Smooth muscle cell (in vitro differentiated cells): Measurements from ENCODE around the gene KIAA1614. TPM values are rescaled to one million over a fixed set of nuclear protein-coding genes. Genes with fewer than 3 reads are reported as not detected.

Experiments used
- DNase-seq: peaks from one replicate; lab custom pipeline; 2025; ENCODE audit not compliant: unreplicated experiment; lab: John Stamatoyannopoulos, UW
- H2AFZ ChIP-seq: fragments of 200-600 bp; sonication (generic); 2 replicates; pipeline ENCODE4 v1.6.0; 2016; ENCODE audit warnings: antibody characterized with exemption, low read depth, mild to moderate bottlenecking
- H3F3A ChIP-seq: fragments of 200-600 bp; sonication (generic); 2 replicates; pipeline ENCODE4 v1.6.0; 2017; ENCODE audit warnings: antibody characterized with exemption, low read depth
- H3K27ac ChIP-seq: fragments of 200-600 bp; sonication (generic); 2 replicates; pipeline ENCODE4 v1.5.1; 2016; ENCODE audit warnings: low read depth, mild to moderate bottlenecking
- H3K27me3 ChIP-seq: fragments of 200-600 bp; sonication (generic); 2 replicates; pipeline ENCODE4 v1.6.1; 2016; ENCODE audit warnings: low read depth, mild to moderate bottlenecking
- H3K36me3 ChIP-seq: fragments of 200-600 bp; sonication (generic); 2 replicates; pipeline ENCODE4 v1.5.1; 2016; ENCODE audit warnings: low read depth
- H3K4me1 ChIP-seq: fragments of 200-600 bp; sonication (generic); 2 replicates; pipeline ENCODE4 v1.5.1; 2016; ENCODE audit warnings: low read depth
- H3K4me2 ChIP-seq: fragments of 200-600 bp; sonication (generic); 2 replicates; pipeline ENCODE4 v1.6.0; 2016; ENCODE audit warnings: mild to moderate bottlenecking
- H3K4me3 ChIP-seq: fragments of 200-600 bp; sonication (generic); 2 replicates; pipeline ENCODE4 v1.5.1; 2016; ENCODE audit warnings: mild to moderate bottlenecking
- H3K79me2 ChIP-seq: fragments of 200-600 bp; sonication (generic); 2 replicates; pipeline ENCODE4 v1.6.0; 2016; ENCODE audit warnings: low read depth, mild to moderate bottlenecking
- H3K9ac ChIP-seq: fragments of 200-600 bp; sonication (generic); 2 replicates; pipeline ENCODE4 v1.6.0; 2016; ENCODE audit warnings: low read depth
- H3K9me3 ChIP-seq: fragments of 200-600 bp; sonication (generic); replicated peaks from 2 replicates; pipeline ENCODE4 v1.5.1; 2016; ENCODE audit warnings: low read depth
- H4K20me1 ChIP-seq: fragments of 200-600 bp; sonication (generic); 2 replicates; pipeline ENCODE4 v1.6.0; 2016; ENCODE audit warnings: low read depth
- WGBS: methylation state at CpG from one replicate; pipeline ENCODE4 v1.1.7; 2016; ENCODE audit warnings: low lambda C conversion rate; 5-methylcytosine and 5-hydroxymethylcytosine counted together
- polyA plus RNA-seq: library from polyadenylated mRNA; unstranded; fragments of >200 nt; fragmentation: Nextera tagmentation; extraction: Ambion mirVana; gene quantifications from 2 replicates; pipeline ENCODE4 v1.2.1, GENCODE V29; 2016
- total RNA-seq: library from RNA; depleted of rRNA; stranded (reverse); fragments of >200 nt; gene quantifications from 2 replicates; pipeline ENCODE4 v1.2.3, GENCODE V29; 2014
- TF ChIP-seq, protein P1 (sequence below): fragments of 200-600 bp; sonication (generic); IDR thresholded peaks from 2 replicates; pipeline ENCODE4 v1.5.1; 2017; ENCODE audit warnings: borderline replicate concordance, mild to moderate bottlenecking, antibody characterized with exemption; ENCODE audit not compliant: insufficient read depth, poor library complexity, severe bottlenecking

KIAA1614 gene
- total and polyA plus RNA-seq, 2 experiments from 2014 or later = 2.9 to 3.2 TPM

DNA sequence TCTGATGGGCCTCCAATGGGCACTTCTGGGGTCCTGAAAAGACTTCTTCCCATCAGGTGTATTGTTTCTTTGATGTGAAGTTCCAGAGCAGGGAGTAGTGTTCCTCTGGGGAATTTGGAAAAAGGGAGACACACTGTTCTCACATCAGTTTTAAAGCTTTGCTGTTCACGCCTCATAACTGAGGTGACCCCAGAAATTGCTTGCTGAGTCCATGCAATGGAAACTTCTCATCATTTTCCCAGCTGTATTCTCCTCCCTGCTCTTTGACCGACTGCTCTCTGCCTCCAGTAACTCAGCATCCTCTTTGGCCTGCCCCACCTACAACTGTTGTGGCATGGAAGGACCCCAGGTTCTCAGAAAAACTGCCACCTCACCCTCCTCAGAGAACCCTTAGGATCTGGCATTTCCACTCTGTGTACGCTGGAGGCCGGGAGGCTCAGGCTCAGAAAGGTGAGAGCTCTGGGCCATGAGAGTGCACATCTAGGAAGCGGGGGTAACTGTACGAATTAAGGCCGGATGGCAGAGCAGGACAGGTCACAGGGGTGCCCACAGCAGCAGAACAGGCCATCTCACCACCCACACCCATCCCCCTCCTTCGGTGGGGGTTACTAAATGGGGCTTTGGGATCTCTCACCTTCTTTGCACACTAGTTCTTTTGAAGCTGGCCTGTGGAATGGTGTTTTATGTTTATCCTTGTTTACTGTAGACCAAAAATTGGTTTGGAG is 58.7 kb downstream of the KIAA1614 start:
- Histone ChIP-seq H3K36me3 (peaks cover 8% of the 10 kb centered on the region), H3F3A (no peaks in the 10 kb centered on the region), H3K4me1 (peaks cover 8% of the 10 kb centered on the region), H4K20me1 (peaks cover 22% of the 10 kb centered on the region), H3K4me2 (no peak overlapping the region), H2AFZ (no peak overlapping the region), H3K79me2 (no peaks in the 10 kb centered on the region), H3K27me3 (no peaks in the 10 kb centered on the region), H3K9me3 (no peaks in the 10 kb centered on the region), H3K4me3 (no peak overlapping the region), H3K27ac (no peak overlapping the region), H3K9ac (no peak overlapping the region)
- TF ChIP-seq, protein P1, sequence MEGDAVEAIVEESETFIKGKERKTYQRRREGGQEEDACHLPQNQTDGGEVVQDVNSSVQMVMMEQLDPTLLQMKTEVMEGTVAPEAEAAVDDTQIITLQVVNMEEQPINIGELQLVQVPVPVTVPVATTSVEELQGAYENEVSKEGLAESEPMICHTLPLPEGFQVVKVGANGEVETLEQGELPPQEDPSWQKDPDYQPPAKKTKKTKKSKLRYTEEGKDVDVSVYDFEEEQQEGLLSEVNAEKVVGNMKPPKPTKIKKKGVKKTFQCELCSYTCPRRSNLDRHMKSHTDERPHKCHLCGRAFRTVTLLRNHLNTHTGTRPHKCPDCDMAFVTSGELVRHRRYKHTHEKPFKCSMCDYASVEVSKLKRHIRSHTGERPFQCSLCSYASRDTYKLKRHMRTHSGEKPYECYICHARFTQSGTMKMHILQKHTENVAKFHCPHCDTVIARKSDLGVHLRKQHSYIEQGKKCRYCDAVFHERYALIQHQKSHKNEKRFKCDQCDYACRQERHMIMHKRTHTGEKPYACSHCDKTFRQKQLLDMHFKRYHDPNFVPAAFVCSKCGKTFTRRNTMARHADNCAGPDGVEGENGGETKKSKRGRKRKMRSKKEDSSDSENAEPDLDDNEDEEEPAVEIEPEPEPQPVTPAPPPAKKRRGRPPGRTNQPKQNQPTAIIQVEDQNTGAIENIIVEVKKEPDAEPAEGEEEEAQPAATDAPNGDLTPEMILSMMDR = no peak
- WGBS = 95% methylated on average over 8 of the region's 8 CpGs
- no peak for DNase-seq

DNA sequence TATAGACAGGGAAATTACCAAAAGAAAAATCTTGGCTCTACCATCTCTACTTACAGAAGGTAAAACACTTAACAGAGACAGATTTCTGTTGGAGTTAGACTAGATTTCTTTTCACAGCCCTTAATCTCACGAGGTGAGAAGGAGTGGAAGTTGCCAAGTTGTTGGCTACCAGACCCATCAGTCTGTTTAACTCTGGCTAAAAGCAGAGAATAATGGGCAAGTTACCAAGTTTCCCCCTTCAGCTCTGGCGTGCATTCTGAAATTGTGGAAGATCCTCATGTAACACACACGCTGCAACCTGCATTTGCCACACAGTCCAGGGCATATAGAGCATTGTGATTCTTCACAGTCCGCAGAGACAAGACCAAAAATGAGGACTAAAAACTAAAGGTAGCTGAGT is 60.7 kb downstream of the KIAA1614 start:
- no peak overlapping the region for H3K9ac ChIP-seq
- H3K36me3 ChIP-seq = peaks cover 8% of the 10 kb centered on the region
- peaks cover 10% of the 10 kb centered on the region for H3K4me1 ChIP-seq
- TF ChIP-seq, protein P1 = no peak
- H4K20me1 ChIP-seq = peaks cover 27% of the 10 kb centered on the region
- no peaks in the 10 kb centered on the region for H3K9me3 ChIP-seq
- DNase-seq = no peak
- WGBS = 97% methylated on average over 4 of the region's 4 CpGs
- no peaks in the 10 kb centered on the region for H3F3A ChIP-seq
- no peaks in the 10 kb centered on the region for H3K27me3 ChIP-seq
- H3K4me2 ChIP-seq = no peak overlapping the region
- no peak overlapping the region for H3K27ac ChIP-seq
- H2AFZ ChIP-seq = no peak overlapping the region
- no peak overlapping the region for H3K4me3 ChIP-seq
- H3K79me2 ChIP-seq = no peaks in the 10 kb centered on the region

- no peaks in the 10 kb centered on the region for H3K79me2 ChIP-seq
- H3K36me3 ChIP-seq = peaks cover 8% of the 10 kb centered on the region
- H4K20me1 ChIP-seq = peaks cover 36% of the 10 kb centered on the region
- no peak overlapping the region for H3K4me3 ChIP-seq
- no peak for DNase-seq
- no peak overlapping the region for H3K9ac ChIP-seq
- peaks cover 5% of the 10 kb centered on the region for H3F3A ChIP-seq
- peaks cover 10% of the 10 kb centered on the region for H3K4me1 ChIP-seq
- no peak overlapping the region for H3K4me2 ChIP-seq
- no peak overlapping the region for H2AFZ ChIP-seq
- WGBS = 70% methylated on average over 4 of the region's 4 CpGs
- no peaks in the 10 kb centered on the region for H3K27me3 ChIP-seq
- no peaks in the 10 kb centered on the region for H3K9me3 ChIP-seq
- no peak overlapping the region for H3K27ac ChIP-seq
- TF ChIP-seq, protein P1 = no peak
Observed at GRCh38 chr1:180974236-180974635, 61.5 kb downstream of the KIAA1614 start.

DNA sequence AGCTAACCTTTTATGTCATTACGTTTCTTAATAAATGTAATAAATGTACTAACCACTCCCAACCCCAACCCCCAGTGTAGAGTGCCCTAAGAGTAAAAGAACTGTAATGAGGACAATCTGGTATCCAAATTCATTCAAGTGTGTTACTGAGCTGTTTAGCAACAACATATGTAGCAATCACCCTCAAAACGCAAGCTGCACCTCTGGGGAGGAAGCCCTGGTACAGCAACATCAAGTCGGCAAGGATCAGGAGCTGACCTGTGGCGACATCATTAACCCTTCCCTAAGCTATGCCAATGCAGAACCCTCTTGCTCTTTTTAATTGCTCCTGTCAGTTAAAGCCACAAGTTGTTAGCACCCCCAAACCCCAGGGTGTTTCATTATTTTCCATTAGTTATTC is 62.9 kb downstream of the KIAA1614 start:
- no peak for DNase-seq
- WGBS = 95% methylated on average over 4 of the region's 4 CpGs
- no peak overlapping the region for H3K4me3 ChIP-seq
- H3K9me3 ChIP-seq = no peaks in the 10 kb centered on the region
- peaks cover 8% of the 10 kb centered on the region for H3K36me3 ChIP-seq
- H3K4me1 ChIP-seq = peaks cover 10% of the 10 kb centered on the region
- TF ChIP-seq, protein P1 = no peak
- peaks cover 39% of the 10 kb centered on the region for H4K20me1 ChIP-seq
- no peak overlapping the region for H3K9ac ChIP-seq
- no peak overlapping the region for H2AFZ ChIP-seq
- peaks cover 6% of the 10 kb centered on the region for H3F3A ChIP-seq
- H3K4me2 ChIP-seq = no peak overlapping the region
- H3K27me3 ChIP-seq = no peaks in the 10 kb centered on the region
- no peaks in the 10 kb centered on the region for H3K79me2 ChIP-seq
- H3K27ac ChIP-seq = no peak overlapping the region
